HG02885 (cell line): ENCODE data around the gene SLC23A1.
"Not testable (repeated sequence)": the region's sequence is repeated elsewhere in the genome, so short reads cannot be mapped to it uniquely, and the experiment has no call there.

Source experiments
- ATAC-seq: cut with Tn5 transposase; IDR thresholded peaks from one replicate; pipeline ENCODE4 v1.9.1; 2021; ENCODE audit warnings: mild to moderate bottlenecking; ENCODE audit not compliant: unreplicated experiment, poor library complexity

Gene SLC23A1

DNA sequence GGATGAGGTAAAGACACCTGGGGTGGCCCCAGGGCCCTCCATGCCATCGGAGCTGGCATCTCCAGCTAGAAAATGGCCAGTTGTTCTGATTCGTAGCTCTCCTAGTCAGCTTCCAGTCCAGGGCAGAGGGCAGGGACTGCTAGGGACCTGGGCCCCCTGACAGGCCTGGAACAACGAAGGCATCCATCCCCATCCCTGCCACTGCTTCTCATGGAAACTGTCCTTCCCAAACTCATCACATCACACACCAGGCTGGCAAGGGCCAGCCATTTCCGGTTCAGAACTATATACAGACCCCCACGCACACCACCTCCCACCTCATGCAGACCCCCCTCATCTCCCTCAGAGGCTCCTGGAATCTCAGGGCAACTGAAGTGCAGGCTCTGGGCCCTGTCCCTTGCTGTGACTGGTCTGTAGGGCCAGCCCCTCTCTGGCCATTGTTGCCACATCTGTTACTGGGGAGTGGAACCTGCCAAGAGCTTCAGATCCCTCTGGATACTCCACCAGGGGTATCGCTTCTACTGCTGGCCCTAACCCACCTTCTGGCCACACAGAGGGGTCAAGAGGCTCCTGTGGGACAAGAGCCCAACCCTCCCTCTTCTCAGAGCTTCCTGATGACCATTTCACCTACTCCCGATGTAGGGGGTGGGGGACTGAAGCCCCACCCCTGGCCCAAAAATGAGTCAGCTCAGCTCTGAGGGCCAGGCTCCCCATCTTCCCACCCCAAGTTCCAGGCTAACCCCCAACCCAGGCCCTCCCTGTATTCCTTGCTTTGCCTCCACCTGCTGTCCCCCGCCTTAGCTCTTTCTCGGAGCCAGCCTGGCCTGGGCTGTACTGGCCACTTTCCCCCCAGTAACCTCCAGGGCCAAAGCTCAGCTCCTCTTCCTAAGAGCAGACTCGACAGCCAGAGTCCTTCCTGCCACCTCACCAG is 7.8 kb upstream of the SLC23A1 start:
- ATAC-seq = no peak

DNA sequence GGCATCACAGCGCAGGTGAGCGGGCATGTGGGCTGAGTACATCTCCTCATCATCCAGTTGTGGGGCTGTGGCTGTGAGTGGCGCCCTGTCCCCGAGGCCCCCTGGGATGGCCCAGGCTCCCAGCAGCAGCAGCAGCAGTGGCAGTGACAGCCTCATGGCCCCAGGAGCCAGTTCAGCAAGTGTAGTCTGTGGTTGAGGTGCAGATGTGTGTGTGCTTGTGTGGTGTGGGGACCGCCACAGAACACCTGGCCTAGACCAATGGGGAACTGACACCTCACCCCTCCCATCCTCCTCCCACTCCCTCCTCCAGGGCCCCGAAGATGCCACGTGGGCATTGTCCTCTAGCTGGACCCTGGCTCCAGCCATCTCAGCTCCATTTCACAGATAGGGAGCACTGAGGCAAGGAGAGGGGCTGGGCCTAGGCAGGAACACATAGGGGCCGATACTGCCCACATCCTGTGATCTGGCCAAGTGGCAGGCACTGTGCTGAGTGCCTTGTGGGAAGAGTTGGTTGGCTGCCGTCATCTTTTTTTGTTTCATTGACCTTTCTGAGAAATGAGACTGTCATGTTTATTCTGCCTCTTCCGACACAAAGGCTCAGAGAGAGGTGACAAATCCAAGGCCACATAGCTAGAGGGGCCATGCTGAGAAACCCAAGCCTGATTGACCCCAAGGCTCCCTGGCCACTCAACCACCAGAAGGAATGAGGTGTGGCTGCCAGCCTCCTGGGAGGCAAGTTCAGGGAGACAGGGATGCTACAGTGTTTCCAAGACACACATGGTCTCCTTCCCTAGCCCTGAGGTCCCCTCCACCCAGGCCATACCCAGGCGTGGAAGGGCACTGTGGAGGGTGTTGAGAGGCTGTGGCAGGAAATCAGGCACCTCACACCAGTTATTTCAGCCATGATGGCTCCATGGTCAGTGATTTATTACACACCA is 6.9 kb upstream of the SLC23A1 start, which contains the start of gene MZB1:
TSS of gene MZB1 (minus strand) at position 213 of the 938 bp plus-strand sequence. CDS start at position 156, 57 bp downstream.
- peak; percentile 53 for ATAC-seq

DNA sequence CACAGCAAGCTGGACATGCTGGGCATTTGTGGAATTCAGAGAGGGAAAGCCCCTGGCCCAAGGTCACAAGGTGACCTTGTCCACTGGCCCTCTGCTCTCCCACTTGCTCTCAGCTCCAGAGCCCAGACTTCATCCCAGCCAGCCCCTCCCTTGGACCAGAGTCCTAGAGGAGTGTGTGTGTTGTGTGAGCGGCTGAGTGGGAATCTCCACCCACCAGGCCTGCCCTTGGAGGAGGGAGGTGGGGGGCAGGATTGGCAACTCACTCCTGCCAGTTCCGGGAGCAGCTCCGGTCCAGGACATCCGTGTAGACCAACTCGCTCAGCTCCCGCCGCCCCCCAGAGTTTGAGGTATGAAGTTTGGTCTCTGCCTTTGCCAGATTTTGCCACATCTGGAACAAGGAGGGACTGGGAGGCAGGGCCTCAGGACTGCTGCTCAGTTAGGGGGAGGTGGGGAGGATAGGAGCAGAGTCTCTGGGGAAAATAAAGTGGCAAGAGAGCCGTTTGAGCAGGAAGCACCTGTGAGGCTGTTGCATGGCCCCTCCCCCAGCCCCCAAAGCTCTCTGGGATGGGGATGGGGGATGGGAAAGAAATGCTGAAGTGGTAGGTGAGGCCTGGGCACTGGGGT is 5.2 kb upstream of the SLC23A1 start:
- ATAC-seq = no peak

DNA sequence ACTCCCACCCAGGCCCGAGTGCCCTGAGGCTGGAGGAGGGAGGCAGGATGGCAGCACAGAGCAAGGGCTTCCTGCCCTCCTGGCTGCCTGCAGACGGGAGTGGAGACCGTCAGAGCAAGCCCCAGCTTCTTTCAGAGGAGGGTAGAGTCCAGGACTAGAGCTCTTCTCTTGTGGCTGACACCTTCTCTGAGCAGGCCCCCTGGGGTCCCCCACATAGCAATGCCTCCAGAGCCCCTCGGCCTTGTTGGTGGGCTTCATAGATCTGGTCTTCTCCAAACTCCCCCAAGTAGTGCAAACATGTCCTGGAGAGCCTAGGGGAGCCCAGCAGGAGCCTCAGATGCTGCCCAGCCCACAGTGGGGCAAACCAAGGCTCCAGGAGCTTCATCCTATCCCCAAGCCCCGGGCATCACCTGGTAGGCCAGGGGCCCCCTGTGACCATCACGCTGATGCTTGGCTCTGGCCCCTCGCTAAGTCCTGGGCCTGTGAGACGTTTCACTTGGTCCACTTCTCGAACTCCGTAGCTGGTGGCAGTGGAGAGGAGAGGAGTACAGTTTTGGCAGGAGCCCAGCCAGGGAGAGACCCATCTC is 4.6 kb upstream of the SLC23A1 start:
- ATAC-seq = no peak

DNA sequence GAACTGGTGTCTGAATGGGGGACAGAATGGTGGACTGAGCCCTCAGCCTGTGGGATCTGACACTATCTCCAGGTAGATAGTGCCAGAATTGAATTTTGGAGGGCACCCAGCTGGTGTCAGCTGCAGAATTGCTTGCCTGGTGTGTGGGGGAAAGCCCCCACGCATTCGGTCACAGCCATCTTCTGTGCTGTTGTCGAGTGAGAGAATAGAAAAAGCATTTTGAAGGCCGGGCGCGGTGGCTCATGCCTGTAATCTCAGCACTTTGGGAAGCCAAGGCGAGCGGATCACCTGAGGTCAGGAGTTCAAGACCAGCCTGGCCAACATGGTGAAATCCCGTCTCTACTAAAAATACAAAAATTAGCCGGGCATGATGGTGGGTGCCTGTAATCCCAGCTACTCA is 3.9 kb upstream of the SLC23A1 start:
- not testable (repeated sequence) for ATAC-seq

DNA sequence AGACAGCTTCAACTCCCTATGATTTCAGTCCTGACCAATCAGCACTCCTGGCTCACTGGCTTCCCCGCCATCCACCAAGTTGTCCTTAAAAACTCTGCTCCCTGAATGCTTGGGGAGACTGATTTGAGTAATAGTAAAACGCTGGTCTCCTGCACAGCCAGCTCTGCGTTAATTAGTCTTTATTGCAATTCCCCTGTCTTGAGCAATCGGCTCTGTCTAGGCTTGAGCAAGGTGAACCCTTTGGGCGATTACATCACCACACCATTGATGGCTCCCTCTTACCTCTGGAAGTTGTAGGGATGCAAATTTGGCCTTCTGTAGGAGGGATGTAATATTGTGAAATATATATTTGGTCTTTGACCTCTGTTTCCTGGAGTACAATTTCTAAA is 2.9 kb upstream of the SLC23A1 start:
- no peak for ATAC-seq

DNA sequence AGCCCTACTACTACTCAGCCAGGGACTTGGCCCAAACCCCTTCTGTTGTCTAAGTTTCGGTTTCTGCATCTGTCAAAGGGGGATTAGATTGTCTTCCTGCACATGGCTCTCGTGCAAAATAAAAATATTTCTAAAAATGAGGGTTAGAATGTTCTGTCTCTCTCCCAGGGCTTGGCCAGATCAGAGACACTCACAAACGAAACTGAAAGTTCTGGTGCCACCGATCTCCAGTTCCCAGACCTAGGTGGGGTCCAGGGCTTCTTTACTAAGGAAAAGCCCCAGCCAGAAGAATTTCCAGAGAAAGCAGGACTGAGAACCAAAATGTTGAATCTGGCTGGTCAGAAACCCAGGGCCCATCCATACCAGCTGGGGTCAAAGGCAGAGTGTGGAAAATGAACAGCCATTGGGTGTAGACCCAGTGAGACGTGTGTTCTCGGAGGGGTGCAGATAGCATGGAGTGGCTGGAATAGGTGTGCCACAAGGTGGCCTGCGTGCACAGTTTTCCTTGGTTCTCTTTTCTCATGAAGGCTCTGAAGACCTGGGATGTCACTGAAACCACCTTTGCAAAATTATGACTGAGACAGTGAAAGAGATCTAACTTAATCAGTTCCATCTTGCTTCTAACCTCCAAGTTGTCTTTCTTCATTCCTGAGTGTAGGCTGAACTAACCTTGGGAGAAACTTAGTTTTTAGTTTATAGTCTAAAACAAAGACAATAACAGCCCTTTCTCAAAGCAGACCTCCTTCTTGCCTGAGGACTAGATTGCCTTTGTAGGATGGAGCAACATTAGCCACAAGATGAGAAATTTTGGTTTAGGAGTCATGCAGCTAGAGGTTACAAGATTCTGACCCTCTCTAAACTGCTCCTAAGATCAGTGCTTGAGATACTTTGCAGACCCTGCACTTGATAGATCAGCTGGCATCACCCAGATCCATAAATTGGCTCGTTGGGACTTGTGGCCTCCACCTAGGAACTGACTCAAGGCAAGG is 2.3 kb upstream of the SLC23A1 start:
- no peak for ATAC-seq

DNA sequence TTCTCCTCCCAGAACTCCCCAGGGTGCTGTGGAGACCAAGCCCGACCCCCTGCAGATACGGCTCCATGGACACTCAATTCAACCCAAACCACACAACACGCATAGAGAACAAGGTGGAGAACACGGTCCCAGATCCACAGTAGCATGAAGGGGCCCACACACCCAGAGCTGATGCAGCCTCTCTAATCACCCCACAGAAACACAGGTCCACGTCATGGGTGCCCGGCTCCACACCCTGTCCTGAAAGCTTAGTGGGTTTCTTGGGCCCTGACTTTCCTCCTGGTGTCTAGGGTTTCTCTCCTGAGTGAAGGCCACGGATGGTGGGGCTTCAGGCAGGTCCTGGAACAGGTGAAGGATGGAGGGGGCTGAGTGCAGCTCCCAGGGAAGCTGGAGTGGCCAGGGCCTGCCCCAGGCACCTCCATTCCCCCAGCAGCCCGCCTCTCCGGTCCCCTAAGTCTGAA is 1.5 kb upstream of the SLC23A1 start:
- no peak for ATAC-seq

DNA sequence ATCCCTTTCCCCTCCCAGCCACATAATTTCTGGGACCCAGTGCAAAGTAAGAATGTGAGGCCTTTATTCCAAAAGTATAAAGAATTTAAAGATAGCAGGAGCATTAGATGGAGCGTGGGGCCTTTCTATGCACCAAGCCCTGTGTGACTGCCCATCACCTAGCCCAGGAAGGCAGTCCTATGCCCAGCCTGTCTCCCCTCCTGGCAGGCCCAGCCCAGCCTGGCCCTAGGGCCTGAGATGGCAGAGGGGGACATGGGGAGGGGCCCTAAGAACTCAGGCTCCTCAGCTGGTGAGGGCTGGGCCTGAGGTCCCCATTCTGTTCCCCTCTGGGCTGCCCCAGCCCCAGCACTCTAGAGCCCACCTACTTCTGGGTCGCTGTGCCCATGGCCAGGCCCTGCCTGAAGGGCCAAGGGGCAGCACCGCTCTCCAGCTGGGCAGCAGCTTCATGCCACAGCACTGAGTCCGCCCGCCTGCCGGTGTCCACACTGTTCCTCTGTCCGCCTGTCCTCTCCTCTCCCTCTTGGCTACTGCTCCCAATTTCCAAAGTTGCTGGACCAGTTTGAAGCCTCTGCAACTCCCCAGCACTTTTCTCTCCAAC is 995 bp upstream of the SLC23A1 start:
- no peak for ATAC-seq

DNA sequence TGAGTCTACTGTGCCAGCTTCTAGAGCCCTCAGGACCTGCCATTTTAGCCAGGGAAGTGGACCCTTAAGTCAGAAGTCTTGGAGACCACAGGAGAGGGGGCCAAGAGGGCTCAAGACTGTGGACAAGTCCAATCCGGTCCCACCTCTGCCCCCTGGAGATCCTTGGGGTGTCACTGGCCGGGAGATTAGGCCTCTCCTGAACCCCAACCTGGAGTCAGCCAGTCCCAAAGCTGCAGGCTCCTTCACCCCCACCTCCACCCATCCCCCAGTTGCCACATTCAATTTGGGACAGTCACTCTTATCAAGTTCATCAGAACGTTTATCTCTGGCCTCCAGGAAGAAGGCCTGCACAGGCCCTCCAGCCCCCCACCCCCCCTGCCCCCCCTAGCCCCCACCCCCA is 290 bp downstream of the SLC23A1 start:
- no peak for ATAC-seq

DNA sequence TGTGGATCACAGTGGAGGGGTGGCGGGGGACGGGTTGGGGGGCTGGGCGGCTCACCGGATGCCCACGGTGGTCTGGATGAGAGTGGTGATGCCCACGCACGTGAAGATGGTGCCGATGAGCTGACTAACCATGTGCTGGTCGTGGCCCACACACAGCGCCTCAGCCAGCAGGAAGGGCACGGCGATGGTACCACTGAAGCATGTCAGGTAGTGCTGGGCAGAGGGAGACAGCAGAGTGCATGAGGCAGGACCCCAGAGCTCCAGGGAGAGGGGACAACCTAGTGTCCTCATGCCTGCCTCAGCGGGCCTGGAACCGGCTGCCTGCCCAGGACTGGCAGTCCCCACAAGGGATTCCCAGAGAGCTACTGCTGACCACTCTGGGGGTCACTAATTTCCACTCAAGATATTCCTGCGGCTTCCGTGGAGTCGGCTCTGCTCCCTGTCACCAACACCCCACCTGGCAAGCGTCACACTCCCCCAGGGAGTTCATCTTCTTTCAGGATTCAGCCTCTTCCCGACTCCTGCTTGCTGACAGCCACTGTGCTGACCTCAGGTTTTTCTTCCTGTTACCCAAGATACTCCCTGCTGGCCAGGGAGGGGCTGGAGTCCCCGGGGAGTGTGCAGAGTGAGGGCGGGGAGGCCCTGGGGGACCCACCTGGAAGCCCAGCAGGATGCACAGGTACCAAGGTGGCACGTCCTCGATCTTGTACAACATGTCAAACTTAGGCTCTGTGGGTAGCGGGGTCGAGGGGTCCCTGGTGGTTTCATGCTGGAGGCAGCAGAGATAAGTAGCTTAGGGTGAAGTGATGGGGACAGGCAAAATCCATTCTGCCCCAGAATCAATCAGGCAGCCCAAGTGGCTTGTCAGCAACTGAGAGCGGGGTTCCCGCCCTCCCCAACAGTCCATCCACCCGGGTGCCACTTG is 998 bp downstream of the SLC23A1 start:
- ATAC-seq = no peak

DNA sequence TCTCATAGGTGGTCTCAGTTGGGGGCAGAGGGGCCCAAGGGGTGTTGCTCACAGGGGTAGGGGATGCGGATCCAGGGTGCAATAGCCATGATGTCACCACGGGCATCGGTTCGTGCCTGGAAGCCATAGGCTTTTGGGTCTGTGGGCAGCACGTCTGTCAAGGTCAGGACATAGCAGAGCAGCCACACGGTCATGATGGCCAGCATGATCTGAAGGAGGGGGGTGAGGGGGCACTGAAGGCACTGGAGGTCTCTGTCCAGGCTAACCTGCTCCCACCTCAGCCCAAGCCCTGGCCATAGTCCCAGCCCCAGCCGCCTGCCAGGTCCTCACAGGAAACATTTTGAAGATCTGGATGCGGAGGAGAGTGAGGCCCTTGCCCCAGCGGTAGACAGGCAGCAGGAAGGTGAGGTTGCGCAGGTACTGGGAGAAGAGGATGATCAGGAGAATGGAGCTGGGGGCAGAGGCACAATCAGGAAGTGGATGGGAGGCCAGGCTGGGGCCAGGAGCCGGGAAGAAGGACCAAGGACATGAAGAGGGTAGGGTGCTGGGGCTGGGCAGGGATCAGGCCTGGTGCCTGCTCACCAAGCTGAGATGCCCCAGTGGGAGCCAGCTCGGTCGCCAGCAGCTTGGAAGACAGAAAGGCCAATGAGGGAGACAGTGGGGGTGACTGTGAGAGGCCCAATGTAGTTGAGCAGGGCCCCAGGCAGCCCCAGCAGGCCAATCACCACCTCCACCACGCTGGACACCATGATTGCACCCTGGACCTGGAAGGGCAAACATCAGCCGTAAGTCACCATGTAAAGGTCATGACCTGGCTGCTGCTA is 3.3 kb downstream of the SLC23A1 start:
- ATAC-seq = no peak

DNA sequence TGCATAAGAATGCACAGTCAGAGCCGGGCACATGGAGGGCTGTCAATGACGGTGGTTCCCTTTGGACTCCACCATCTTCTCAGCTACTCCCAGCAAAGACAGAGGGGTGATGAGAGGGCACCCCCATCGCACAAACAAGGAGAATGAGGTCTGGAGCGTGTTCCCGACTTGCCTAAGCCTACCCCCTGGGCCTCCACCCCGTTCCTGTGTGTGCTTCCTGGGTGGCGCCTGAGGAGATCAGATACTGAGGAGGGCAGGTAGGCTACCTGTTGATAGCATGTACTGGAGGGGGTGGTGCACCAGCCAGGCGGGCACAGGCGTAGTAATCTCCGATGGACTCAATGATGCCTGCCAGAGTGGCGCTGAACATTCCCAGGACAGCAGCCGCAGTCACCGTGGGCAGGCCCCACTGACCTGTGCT is 4.1 kb downstream of the SLC23A1 start:
- no peak for ATAC-seq

DNA sequence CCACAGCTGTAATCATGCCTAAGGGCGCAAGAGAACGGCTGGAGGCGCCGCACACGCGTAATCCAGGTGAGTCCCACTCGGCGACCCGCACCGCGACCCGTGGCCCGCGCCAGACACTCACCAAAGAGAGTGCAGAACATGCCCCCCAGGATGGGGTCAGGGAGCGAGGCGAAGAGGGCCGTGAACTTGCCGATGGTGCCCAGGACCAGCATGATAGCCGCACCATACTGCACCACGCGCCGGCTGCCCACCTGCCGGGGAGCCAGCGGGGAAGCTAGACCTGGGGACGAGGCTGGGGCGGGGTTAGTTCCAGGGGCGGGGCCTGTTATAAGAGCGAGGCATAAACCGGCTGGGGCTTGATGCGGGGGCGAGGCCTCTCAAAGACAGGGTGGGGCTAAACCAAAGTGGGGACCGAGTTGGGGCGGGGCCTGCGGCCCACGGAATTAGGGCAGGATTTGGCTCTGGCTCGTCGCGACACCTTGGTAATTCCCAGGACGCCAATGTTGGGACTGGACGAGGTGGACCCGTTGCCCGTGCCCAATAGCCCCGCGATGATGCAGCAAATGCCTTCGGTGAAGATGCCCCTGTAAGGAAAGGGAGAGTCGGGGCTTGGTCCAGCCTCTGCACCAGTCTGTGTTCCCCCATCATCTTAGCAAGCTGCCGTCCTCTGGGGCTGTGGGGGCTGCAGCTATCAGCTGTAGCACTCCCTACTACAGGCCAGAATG is 4.8 kb downstream of the SLC23A1 start:
- no peak for ATAC-seq

DNA sequence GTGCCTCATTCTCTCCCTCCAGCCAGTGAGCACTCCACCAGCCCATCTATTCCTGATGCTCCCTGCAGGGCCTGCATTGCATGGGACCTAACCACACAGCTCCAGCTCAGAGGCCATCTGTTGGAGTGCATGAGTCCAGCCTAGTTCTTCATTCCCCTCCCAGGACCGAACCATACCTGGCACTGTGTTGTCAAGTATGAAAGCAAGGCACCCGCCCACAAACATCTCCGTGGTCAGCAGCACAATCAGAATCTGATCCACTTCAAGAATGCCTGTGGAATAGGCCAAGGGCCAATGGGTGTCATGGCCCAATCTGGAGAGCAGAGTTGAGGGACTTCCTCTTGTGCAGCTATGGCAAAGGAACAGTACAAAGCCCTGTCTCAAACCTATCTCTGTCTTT is 5.9 kb downstream of the SLC23A1 start:
- ATAC-seq = no peak

DNA sequence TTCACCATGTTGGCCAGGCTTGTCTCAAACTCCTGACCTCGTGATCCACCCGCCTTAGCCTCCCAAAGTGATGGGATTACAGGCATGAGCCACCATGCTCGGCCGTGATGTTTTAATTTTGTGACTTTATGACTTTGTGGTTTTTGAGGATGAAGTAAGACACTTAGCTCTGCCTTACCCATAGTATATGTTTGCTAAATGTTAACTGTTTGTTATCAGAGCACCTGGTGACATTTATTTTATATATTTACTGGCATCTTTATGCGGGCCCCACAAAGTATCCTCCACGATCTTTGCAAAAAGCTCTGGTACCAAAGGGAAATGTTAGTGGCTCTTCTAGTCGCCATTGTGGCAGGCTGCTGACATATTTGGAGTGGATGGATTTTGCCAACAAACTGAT is 6.7 kb downstream of the SLC23A1 start:
- ATAC-seq = no peak
